HG02943 (cell line): ENCODE results near the gene RGPD5.
"Not testable (repeated sequence)": the region's sequence is repeated elsewhere in the genome, so short reads cannot be mapped to it uniquely, and the experiment has no call there.

Experiments
- ATAC-seq: cut with Tn5 transposase; IDR thresholded peaks from one replicate; pipeline ENCODE4 v1.9.1; 2021; ENCODE audit warnings: mild to moderate bottlenecking, low read depth, moderate library complexity; ENCODE audit not compliant: unreplicated experiment

Gene RGPD5

GRCh38 chr2:109794074-109794737, at the start of gene RGPD5:
Gene RGPD5, plus strand, starts transcription at chr2:109794305. Its CDS starts 161 bp downstream, at chr2:109794466.
- ATAC-seq = peak; percentile 95

- ATAC-seq = not testable (repeated sequence)
Measured at GRCh38 chr2:109751572-109751971, 42.5 kb upstream of the RGPD5 start.

GRCh38 chr2:109757163-109757824, 36.8 kb upstream of the RGPD5 start:
- ATAC-seq = not testable (repeated sequence)

DNA sequence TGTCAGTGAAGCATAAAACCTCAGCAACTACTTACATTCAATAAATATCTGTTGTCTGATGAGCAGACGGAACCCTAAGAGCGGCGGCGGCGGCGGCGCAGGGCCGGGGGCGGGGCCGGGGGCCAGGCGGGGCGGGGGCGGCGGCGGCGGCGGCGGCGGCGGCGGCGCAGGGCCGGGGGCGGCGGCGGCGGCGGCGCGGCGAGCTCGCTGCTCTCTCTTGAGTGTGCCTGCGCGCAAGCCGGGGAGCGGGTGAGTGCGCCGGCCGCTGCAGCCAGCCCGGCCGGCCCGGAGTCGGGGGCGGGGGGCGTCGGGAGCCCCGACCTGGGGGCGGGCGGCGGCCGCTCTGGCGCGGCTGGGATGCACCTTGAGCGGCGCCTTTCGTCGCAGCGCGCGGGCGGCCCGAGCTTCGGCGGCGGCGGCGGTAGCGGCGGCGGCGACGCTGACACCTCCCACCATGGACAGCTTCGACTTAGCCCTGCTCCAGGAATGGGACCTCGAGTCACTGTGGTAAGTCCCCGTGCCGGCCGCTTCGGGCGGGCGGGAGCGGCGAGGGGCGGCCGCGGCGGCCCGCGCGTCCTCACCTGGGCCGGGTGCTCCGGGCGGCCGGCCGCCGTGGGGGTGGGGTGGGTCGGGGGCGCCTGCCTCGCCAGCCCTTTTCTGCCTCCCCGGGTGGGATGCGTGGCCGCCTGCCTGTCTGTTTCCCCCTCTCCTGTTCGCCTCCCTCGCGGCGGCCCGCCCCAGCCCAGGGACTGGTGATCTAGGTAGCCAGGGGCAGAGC, 33.7 kb upstream of the RGPD5 start:
- not testable (repeated sequence) for ATAC-seq

- not testable (repeated sequence) for ATAC-seq
Measured at GRCh38 chr2:109761043-109761454, 33.1 kb upstream of the RGPD5 start.

DNA sequence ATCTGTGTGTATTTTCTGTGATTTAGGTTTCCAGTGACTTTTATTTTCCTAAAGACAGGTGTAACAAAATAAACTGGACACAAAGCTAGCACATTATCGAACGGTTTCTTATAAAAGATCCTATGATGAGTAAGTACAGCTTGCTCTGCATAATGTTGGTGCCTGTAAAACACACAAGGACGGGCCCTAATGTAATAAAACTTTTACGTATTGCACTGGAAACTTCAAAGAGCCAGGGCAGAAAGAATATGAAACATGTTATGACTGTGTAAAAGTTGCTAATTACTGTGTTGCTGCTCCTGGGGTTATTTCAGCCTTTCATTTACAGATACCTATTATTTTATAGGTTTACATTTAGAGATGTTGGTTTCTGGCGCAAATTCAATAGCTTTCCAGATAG, 32.1 kb upstream of the RGPD5 start:
- not testable (repeated sequence) for ATAC-seq

- ATAC-seq = not testable (repeated sequence)
Measured at GRCh38 chr2:109766074-109766473, 28.0 kb upstream of the RGPD5 start.

DNA sequence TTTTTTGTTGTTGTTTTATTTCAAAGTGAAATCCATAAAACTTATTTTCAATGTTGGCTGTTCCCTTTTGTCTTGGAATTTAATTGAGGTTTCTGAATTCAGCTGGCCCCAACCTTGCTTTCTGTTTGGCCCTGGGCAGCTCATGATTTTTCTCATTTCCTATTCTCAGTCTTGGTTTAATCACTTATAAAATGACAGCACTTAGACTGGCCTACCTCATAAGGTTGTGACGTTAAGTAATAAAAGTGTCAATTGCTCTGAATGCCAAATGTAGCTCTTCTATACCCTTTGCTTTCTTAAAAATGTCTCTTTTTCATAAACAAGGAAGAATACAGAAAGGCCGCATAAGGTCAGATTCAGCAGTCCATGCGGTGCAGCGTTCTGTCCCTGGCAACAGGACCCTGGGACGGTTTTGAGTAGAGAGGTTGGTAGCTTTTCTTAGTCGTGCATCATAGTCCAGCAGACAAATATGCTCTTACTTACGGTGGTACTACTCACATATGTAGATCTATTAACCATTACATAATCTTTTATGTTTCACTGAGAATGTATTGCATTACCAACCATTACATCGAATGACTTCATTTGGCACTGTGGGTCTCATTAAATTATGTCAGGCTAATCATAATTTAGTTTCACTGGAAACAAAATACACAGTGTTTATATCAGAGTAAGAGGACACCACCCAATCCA, 27.1 kb upstream of the RGPD5 start:
- ATAC-seq = not testable (repeated sequence)

DNA sequence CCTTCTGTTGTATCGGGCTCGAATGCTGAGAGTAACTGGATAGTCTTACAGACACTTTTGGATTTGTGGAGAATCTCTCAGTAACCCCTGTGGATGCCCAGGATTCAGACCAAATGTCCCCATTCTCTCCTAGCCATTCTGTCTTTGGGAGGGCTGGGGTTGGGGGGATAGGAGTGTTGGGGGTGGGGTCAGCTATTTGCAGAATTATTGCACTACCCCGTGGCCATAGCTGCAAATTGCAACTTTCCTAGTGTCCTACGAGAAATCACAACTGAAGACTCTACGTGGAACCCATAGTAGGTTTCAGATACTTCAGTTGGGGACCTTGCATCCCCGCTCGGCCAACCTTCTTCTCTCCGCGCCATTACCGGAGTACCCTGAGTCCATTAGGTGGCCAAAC, 25.2 kb upstream of the RGPD5 start:
- ATAC-seq = not testable (repeated sequence)

DNA sequence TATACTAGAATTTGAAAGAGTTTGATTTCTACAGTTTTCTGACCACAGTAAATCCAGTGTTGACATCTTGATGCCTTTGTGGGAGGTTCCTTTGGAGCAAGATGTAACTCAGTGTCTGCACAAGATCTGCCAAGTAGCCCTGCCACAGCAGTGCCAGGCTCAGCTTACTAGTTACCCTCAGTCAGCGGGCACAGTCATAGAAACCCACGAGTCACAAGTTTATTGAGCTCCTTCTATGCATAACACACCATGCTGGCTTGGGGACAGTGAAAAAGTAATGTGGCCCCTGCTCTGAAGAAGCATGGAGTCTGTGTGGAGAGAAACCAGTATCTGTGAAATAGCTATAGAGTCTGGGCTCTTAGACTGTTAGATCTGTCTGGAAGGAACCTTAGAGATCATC, 15.0 kb upstream of the RGPD5 start:
- not testable (repeated sequence) for ATAC-seq

DNA sequence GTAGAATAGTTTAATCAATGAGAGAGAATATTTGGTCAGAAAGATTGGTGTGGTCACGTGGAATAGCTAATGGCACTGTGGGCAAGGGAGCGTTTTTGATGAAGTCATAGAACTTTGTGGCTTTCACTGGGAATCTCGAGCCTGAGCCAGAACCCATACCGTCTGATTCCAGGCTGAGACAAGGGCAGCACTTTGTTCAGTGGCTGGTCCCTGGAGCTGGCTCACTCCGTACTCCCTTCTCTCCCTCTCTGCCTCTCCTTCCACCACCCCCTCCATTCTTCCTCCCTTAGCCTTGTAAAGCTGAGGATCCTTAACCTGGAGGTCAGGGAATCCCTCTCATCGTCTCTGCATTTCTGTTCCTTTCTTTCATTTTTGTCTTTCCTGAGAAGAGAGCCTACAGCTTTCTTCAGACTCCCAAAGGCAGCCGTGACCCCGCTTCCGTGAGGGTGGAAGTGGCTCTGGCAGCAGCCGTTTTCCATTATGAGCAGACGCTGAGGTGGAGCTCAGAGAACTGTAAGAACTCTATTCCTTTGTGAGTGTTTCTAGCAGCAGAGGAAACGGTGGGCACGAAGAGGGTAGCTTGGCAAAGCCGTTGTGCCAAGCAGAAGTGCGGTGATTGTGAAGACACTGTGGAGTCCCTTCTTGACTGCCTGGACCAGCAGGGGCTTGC, 12.8 kb upstream of the RGPD5 start:
- not testable (repeated sequence) for ATAC-seq

DNA sequence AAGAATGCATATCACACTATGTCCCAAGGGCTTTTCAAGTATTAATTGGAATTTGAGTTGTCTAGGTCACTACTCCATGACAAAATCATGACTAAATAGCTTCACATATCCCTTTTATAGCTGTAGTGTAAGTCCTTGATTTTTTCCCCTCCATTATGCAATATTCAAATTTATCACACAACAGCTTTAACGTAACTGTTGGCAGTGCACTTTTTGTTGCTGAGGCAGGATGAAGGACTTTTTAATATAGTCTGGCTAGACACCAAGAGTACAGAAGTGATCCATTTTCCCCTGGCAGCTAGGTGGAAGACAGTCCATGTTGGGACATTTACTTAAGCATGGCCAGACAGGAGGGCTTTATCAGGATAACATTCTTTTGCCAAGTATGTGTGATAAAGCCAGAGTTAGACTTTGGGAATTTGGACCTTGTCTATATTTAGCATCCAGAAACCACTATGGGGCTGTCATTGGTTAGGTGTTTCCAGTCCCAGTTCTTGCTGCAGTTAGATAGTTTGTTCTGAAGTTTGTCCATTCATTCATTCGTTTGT, 11.6 kb upstream of the RGPD5 start:
- not testable (repeated sequence) for ATAC-seq

- ATAC-seq = not testable (repeated sequence)
Measured at GRCh38 chr2:109791530-109792279, 2.4 kb upstream of the RGPD5 start.

DNA sequence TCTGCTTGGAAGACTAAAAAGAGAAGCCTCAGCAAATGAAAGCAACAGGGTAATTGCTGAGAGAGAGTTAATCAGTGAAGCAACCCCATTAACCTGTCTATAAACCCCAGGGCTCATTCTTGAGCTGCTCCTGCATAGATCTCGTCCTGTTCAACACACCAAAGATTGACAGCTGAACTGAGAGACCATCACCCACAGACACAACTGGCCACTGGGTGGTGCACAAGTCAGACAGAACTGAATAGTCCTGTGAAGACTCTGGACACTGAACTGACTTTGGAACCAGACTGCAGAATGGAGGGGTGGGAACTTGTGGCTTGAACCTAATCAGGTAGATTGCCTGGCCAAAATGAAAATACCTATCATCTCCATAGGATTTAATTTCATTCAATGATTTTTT, 1.4 kb upstream of the RGPD5 start:
- not testable (repeated sequence) for ATAC-seq

- ATAC-seq = peak; percentile 84
Measured at GRCh38 chr2:109871129-109871751, 77.1 kb downstream of the RGPD5 start.

DNA sequence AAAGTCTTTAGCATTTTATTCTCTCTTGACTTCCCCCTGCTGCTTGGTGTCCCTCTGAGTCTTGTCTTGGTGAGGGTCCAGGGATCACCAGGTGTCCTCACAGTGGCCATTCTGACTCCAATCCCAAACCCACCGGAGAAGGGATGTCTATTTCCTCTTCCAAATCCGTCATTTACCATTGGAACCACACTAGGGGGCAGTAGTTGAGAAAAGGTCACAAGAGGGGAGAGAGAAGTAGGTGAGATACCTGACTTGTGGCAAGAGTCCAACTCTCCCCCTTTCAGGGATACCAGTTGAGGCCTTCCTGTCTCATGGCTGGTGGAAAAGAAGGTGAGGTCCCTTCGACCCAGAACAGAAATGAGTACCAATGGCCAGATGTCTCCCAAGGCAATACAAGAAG, 82.5 kb downstream of the RGPD5 start:
- ATAC-seq = not testable (repeated sequence)

- ATAC-seq = not testable (repeated sequence)
Measured at GRCh38 chr2:109882112-109882511, 88.0 kb downstream of the RGPD5 start.

GRCh38 chr2:109888414-109888813, 94.3 kb downstream of the RGPD5 start:
- ATAC-seq = not testable (repeated sequence)

- not testable (repeated sequence) for ATAC-seq
Measured at GRCh38 chr2:109889909-109890308, 95.8 kb downstream of the RGPD5 start.
